DND-41 (cell line): ENCODE measurements around the gene ST3GAL6.

Experiments used
- EZH2 ChIP-seq: IDR thresholded peaks from 3 replicates; pipeline ENCODE4 v1.6.1; 2012; ENCODE audit warnings: borderline replicate concordance, low read depth, mild to moderate bottlenecking, moderate library complexity, low read length, inconsistent platforms; ENCODE audit not compliant: severe bottlenecking
- TF ChIP-seq, protein P1 (sequence below): IDR thresholded peaks from 2 replicates; pipeline ENCODE4 v1.5.1; 2012; ENCODE audit warnings: borderline replicate concordance, low read length, moderate library complexity, mild to moderate bottlenecking; ENCODE audit not compliant: poor library complexity, severe bottlenecking; ENCODE audit errors: extremely low read depth

DNA sequence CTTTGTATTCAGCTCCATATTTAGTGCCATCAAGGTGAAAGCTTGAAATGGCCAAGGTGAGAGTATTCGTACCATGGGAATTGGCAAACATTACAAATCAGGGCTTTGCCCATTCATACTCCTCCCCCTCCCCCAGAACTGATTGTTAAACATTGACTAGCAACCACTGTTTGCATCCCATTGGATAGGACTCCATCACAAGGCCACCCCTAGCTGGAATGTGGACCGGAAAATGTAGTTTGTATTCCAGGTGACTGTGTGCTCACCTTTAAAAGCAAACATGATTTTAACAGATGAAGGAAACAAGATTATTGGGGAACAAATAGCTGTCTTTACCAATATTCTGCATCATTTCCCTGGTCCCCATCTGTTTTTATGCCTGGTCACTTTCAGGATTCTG, 14.1 kb downstream of the ST3GAL6 start:
- TF ChIP-seq, protein P1, sequence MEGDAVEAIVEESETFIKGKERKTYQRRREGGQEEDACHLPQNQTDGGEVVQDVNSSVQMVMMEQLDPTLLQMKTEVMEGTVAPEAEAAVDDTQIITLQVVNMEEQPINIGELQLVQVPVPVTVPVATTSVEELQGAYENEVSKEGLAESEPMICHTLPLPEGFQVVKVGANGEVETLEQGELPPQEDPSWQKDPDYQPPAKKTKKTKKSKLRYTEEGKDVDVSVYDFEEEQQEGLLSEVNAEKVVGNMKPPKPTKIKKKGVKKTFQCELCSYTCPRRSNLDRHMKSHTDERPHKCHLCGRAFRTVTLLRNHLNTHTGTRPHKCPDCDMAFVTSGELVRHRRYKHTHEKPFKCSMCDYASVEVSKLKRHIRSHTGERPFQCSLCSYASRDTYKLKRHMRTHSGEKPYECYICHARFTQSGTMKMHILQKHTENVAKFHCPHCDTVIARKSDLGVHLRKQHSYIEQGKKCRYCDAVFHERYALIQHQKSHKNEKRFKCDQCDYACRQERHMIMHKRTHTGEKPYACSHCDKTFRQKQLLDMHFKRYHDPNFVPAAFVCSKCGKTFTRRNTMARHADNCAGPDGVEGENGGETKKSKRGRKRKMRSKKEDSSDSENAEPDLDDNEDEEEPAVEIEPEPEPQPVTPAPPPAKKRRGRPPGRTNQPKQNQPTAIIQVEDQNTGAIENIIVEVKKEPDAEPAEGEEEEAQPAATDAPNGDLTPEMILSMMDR: no peak
- TF ChIP-seq EZH2: no peak
